Activated T-cell treated with anti-CD3 and anti-CD28 coated beads, Interleukin-2, amount 50 U/mL, for 72 hours (primary cell): Measurements from ENCODE around the gene MTHFD1L. TPM values are rescaled to one million over a fixed set of nuclear protein-coding genes. Genes with fewer than 3 reads are reported as not detected.
"Not testable (repeated sequence)": the region's sequence is repeated elsewhere in the genome, so short reads cannot be mapped to it uniquely, and the experiment has no call there.

Experiments used
- ATAC-seq, 2 donors: fragments of 150-1000 bp; cut with Tn5 transposase; replicated peaks in 1 of 2; 2 replicates each; pipeline ENCODE4 v1.10.0; 2021; ENCODE audit warnings: moderate library complexity in 2 of 2, mild to moderate bottlenecking in 1 of 2
- DNase-seq, 2 donors: peaks; one replicate each; pipeline ENCODE4 v3.0.0; 2021 to 2022; ENCODE audit warnings: mixed read lengths in 1 of 2
- H3K27ac Mint-ChIP-seq: one replicate; pipeline ENCODE4 v1.8.0; 2022; ENCODE audit warnings: mild to moderate bottlenecking, moderate library complexity, mixed read lengths
- H3K27me3 Mint-ChIP-seq: one replicate; pipeline ENCODE4 v1.8.0; 2022; ENCODE audit warnings: low read depth, mixed read lengths
- H3K36me3 Mint-ChIP-seq, 2 donors: one replicate each; pipeline ENCODE4 v1.8.0; 2022; ENCODE audit warnings: mixed read lengths in 2 of 2, mild to moderate bottlenecking in 1 of 2; ENCODE audit not compliant: insufficient read depth in 2 of 2
- H3K4me1 Mint-ChIP-seq: one replicate; pipeline ENCODE4 v1.8.0; 2022; ENCODE audit warnings: low read depth, mixed read lengths
- H3K4me3 Mint-ChIP-seq, 2 donors: one replicate each; pipeline ENCODE4 v1.8.0; 2022; ENCODE audit warnings: mild to moderate bottlenecking in 2 of 2, mixed read lengths in 2 of 2, moderate library complexity in 2 of 2
- H3K9me3 Mint-ChIP-seq, 2 donors: one replicate each; pipeline ENCODE4 v1.8.0; 2022; ENCODE audit warnings: mixed read lengths in 2 of 2
- total RNA-seq, 2 donors: library from RNA; stranded (reverse); gene quantifications; one replicate each; pipeline ENCODE4 v1.2.3, GENCODE V29; 2022

Gene MTHFD1L
- total RNA-seq, 2 donors from 2014 or later = 138 to 155 TPM

DNA sequence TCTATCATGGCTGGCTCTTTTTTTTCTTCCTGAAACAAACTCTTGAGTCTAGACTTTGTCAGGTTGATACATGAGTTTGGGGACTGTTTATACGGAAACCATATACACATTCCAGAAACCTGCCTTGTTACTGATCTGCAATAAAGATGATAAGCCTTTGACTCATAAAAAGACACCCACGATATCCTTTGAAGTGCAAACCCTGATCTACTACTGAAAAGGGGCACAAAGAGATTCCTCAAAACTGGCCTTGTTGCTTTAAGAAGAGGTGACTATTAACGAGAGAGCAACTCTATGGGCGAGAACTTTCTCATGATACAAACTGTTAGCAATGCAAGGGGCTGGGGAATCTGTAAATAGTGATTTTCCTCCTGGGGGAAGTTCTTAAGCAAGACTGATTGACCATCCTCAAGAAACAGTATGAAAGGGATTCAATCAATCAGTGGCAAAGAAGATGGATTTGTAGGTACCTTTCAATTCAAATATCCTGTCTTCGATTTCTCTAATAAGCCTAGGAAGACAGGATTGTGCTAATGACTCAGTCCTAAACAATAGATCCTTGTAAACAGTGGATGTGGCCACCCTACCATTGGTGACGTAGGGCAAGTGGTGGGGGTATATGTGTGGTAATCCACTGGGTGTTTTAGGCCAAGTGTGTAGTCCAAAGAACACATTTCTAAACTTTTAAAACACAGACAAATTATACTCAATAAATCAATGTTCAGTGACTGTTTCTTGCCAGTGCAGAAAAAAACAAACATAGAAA is 260.3 kb downstream of the MTHFD1L start:
- H3K9me3 Mint-ChIP-seq, H3K27ac Mint-ChIP-seq, DNase-seq, H3K36me3 Mint-ChIP-seq: not testable (repeated sequence)
- H3K4me1 Mint-ChIP-seq = peaks cover 33% of the 10 kb centered on the region
- ATAC-seq = peak; percentile 85 to 90
- H3K4me3 Mint-ChIP-seq = peak overlapping the region in 1 of 2 donors; percentile 25
- H3K27me3 Mint-ChIP-seq = peaks cover 23% of the 10 kb centered on the region

GRCh38 chr6:151126417-151126724 is 260.9 kb downstream of the MTHFD1L start:
- H3K36me3 Mint-ChIP-seq, DNase-seq, H3K9me3 Mint-ChIP-seq, ATAC-seq, H3K4me3 Mint-ChIP-seq, H3K27ac Mint-ChIP-seq: not testable (repeated sequence)
- Mint-ChIP-seq H3K4me1 (peaks cover 33% of the 10 kb centered on the region), H3K27me3 (peaks cover 23% of the 10 kb centered on the region)

DNA sequence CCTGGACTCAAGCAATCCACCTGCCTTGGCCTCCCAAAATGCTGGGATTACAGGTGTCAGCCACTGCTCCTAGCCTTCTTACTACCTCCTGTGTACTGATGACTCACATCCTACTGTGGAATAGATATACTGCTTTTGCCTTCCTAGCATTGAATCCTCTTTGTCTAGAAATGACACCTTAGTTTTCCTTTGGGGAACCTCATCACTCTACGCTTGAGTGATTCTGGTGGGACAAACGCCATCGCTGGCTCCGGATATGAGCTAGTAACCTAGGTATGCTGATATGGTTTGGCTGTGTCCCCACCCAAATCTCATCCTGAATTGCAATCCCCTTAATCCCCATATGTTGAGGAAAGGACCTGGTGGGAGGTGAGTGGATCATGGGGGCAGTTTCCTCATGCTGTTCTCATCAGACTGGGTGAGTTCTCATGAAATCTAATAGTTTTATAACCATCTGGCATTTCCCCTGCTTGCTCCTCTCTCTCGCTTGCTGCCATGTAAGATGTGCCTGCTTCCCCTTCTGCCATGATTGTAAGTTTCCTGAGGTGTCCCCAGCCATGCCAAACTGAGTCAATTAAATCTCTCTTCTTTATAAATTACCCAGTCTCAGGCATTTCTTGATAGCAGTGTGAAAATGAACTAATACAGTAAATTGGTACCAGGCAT is 261.8 kb downstream of the MTHFD1L start:
- H3K4me1 Mint-ChIP-seq = peaks cover 33% of the 10 kb centered on the region
- not testable (repeated sequence) for H3K4me3 Mint-ChIP-seq, H3K27ac Mint-ChIP-seq, H3K9me3 Mint-ChIP-seq, H3K36me3 Mint-ChIP-seq, ATAC-seq, DNase-seq
- H3K27me3 Mint-ChIP-seq = peaks cover 23% of the 10 kb centered on the region

- DNase-seq (no peak), ATAC-seq (no peak)
- Mint-ChIP-seq H3K4me1 (peaks cover 33% of the 10 kb centered on the region), H3K4me3 (no peak overlapping the region), H3K9me3 (peaks cover 6 to 9% of the 10 kb centered on the region in 2 donors), H3K27me3 (peaks cover 25% of the 10 kb centered on the region), H3K36me3 (peaks cover 4% of the 10 kb centered on the region in 2 donors), H3K27ac (no peak overlapping the region)
Measured at GRCh38 chr6:151128763-151129370, 263.4 kb downstream of the MTHFD1L start.

DNA sequence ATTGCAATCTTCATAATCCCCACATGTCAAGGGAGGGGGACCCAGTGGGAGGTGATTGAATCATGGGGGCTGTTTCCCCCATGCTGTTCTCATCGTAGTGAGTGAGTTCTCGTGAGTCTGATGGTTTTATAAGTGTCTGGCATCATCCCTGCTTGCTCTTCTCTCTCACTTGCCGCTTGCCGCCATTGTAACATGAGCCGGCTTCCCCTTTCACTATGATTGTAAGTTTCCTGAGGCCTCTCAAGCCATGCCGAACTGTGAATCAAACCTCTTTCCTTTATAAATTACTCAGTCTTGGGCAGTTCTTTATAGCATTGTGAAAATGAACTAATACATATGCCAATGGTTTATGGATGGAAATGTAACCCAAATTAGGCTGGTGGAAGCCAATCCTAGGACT is 264.8 kb downstream of the MTHFD1L start:
- Mint-ChIP-seq H3K27me3 (peaks cover 32% of the 10 kb centered on the region), H3K4me3 (no peak overlapping the region), H3K27ac (no peak overlapping the region), H3K9me3 (peaks cover 6 to 11% of the 10 kb centered on the region in 2 donors), H3K4me1 (peaks cover 28% of the 10 kb centered on the region), H3K36me3 (peaks cover 4% of the 10 kb centered on the region in 2 donors)
- peak in 1 of 2 donors; percentile 21 for DNase-seq
- peak in 1 of 2 donors; percentile 59 for ATAC-seq

GRCh38 chr6:151131324-151132007 is 266.0 kb downstream of the MTHFD1L start:
- no peak overlapping the region for H3K4me3 Mint-ChIP-seq
- H3K9me3 Mint-ChIP-seq = peaks cover 6 to 11% of the 10 kb centered on the region in 2 donors
- ATAC-seq = no peak
- DNase-seq = no peak
- H3K36me3 Mint-ChIP-seq = peaks cover 4% of the 10 kb centered on the region in 2 donors
- H3K4me1 Mint-ChIP-seq = peaks cover 17% of the 10 kb centered on the region
- H3K27me3 Mint-ChIP-seq = peaks cover 26% of the 10 kb centered on the region
- no peak overlapping the region for H3K27ac Mint-ChIP-seq

DNA sequence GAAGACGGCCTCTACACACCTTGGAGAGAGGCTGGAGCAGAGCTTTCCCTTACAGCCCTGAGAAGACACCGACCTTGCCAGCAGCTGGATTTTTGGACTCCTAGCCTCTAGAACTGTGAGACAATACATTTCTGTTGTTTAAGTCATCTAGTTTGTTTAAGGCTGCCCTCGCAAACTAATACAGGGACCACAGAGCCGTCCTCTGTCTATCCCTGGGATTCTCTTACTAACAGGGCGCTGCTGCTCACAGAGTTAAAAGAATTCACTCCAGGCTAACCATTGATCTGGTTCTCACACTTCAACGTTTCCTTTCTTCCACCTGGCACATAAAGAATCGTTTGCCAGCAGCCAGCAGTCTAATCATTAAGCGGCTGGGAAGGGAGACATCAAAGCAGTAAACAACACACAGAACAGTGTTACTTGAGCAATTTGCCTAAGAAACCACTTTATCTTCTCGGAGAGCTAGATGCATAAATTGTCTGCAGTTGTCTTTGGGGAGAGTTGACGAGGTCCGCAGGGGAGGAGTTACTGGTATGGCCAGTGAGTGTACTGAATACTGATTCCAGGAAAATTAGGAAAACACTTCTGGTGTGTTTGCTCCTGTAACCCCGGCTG is 270.7 kb downstream of the MTHFD1L start:
- no peak for ATAC-seq
- Mint-ChIP-seq H3K9me3 (peaks cover 0 to 4% of the 10 kb centered on the region in 2 donors), H3K27ac (no peak overlapping the region), H3K36me3 (no peaks in the 10 kb centered on the region), H3K4me3 (no peak overlapping the region), H3K27me3 (peaks cover 14% of the 10 kb centered on the region), H3K4me1 (no peaks in the 10 kb centered on the region)
- no peak for DNase-seq

DNA sequence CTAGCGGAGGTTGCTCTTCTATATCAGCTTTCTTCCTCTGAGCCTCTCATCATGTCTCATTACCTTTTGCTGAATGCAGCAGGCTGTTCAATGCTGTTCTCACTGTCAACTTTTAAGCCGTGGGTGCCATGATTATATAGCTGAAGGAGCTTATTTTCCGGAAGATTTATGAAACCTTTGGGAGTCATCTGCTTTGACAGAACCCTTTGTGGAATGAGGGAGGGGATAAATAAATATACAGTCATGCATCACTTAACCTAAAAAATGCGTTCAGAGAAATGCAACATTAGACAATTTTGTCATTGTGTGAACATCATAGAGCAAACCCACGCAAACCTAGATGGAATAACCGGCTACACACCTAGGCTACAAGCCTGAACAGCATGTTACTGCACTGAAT is 272.0 kb downstream of the MTHFD1L start:
- Mint-ChIP-seq H3K27me3 (peaks cover 14% of the 10 kb centered on the region), H3K36me3 (no peaks in the 10 kb centered on the region), H3K27ac (no peak overlapping the region), H3K4me1 (no peaks in the 10 kb centered on the region), H3K4me3 (no peak overlapping the region), H3K9me3 (peaks cover 0 to 4% of the 10 kb centered on the region in 2 donors)
- no peak for DNase-seq
- no peak for ATAC-seq

- H3K27me3 Mint-ChIP-seq = peaks cover 13% of the 10 kb centered on the region
- H3K36me3 Mint-ChIP-seq = no peaks in the 10 kb centered on the region
- no peaks in the 10 kb centered on the region for H3K4me1 Mint-ChIP-seq
- no peaks in the 10 kb centered on the region for H3K9me3 Mint-ChIP-seq
- no peak for ATAC-seq
- H3K27ac Mint-ChIP-seq = no peak overlapping the region
- no peak overlapping the region for H3K4me3 Mint-ChIP-seq
- DNase-seq = no peak
Measured at GRCh38 chr6:151139524-151139923, 274.0 kb downstream of the MTHFD1L start.

DNA sequence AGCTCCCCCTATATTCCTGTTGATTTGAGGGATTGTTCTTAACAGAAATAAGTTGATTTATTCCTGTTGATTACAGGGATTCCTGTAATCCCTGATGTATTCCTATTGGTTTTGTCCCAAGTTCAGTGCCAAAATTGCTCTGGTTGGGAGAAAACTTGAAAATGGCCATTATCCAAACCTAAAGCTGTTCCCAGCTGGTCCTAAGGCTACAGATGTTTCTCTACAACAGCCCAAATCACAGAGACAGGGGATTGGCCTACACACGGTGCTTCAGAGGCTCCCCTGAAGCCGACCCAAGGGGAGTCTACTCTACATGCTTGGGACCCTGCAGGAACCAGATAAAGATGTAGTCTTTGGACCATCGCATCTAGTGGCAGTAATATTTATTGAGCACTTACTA is 275.3 kb downstream of the MTHFD1L start:
- H3K4me1 Mint-ChIP-seq = no peaks in the 10 kb centered on the region
- peaks cover 12% of the 10 kb centered on the region for H3K27me3 Mint-ChIP-seq
- H3K9me3 Mint-ChIP-seq = no peaks in the 10 kb centered on the region
- H3K4me3 Mint-ChIP-seq = no peak overlapping the region
- no peak for ATAC-seq
- no peak overlapping the region for H3K27ac Mint-ChIP-seq
- no peak for DNase-seq
- H3K36me3 Mint-ChIP-seq = no peaks in the 10 kb centered on the region

- Mint-ChIP-seq H3K36me3 (peaks cover 0 to under 1% of the 10 kb centered on the region in 2 donors), H3K4me1 (no peaks in the 10 kb centered on the region), H3K27me3 (peaks cover 15% of the 10 kb centered on the region), H3K27ac (no peak overlapping the region), H3K9me3 (peaks cover 0 to 1% of the 10 kb centered on the region in 2 donors), H3K4me3 (no peak overlapping the region)
- ATAC-seq = no peak
- DNase-seq = no peak
Measured at GRCh38 chr6:151141685-151142084, 276.2 kb downstream of the MTHFD1L start.

DNA sequence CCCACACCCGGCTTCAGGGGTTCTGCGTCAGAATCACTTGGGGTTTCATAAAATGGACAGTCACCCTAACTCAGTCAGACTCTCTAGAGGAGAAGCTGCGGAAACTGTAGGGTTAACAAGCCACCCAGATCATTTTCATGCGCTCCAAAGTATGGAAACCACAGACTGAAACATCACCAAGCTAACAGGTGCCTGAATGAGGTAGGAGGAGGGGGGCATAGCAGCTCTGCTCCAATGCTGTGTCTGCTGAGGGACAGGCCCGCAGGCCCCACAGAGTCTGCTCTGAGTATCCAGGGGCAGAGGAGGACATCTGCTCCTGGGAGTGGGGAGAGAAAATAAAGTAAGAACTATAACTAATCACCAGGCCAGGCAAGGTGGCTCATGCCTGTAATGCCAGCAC is 277.2 kb downstream of the MTHFD1L start:
- DNase-seq = no peak
- Mint-ChIP-seq H3K27ac (no peak overlapping the region), H3K4me3 (no peak overlapping the region), H3K27me3 (peaks cover 19% of the 10 kb centered on the region), H3K9me3 (peaks cover 0 to 2% of the 10 kb centered on the region in 2 donors), H3K4me1 (no peaks in the 10 kb centered on the region), H3K36me3 (peaks cover 0 to 2% of the 10 kb centered on the region in 2 donors)
- no peak for ATAC-seq
